Measurements from ENCODE around the gene THBS4.

GRCh38 chr5:79999722-80000121 is 35.4 kb upstream of the THBS4 start:
- no peak for TF ChIP-seq CTCF (IDR thresholded peaks at IDR 0.05; ENCODE audit: low read depth, low read length, poor library complexity, severe bottlenecking)
- TF ChIP-seq EZH2phosphoT487 (IDR thresholded peaks at IDR 0.05; ENCODE audit: borderline replicate concordance, low read length), result no peak
